Osteoblast (primary cell): Measurements from ENCODE around the gene ATAD3A. TPM values are rescaled to one million over a fixed set of nuclear protein-coding genes. Genes with fewer than 3 reads are reported as not detected.
A peak's percentile ranks its signal among the peaks of the same experiment; 100 is the strongest.

ENCODE experiments used
- DNase-seq: peaks from one replicate; pipeline ENCODE4 v3.0.0; 2011; ENCODE audit warnings: low spot score, mixed read lengths; ENCODE audit not compliant: insufficient read length; ENCODE audit errors: missing footprints
- H2AFZ ChIP-seq: 2 replicates; pipeline ENCODE4 v1.6.0; 2011; ENCODE audit warnings: mild to moderate bottlenecking, low read length
- H3K27ac ChIP-seq: 2 replicates; pipeline ENCODE4 v1.5.1; 2011; ENCODE audit warnings: mild to moderate bottlenecking, low read depth, low read length, moderate library complexity
- H3K27me3 ChIP-seq: 2 replicates; pipeline ENCODE4 v1.6.0; 2012; ENCODE audit warnings: mild to moderate bottlenecking, control low read depth, inconsistent platforms, low read length, moderate library complexity; ENCODE audit not compliant: insufficient read depth
- H3K36me3 ChIP-seq: 2 replicates; pipeline ENCODE4 v1.5.1; 2011; ENCODE audit warnings: mild to moderate bottlenecking, low read length, control low read depth, moderate library complexity; ENCODE audit not compliant: insufficient read depth
- H3K4me1 ChIP-seq: 2 replicates; pipeline ENCODE4 v1.5.1; 2011; ENCODE audit warnings: mild to moderate bottlenecking, low read length, control low read depth, moderate library complexity; ENCODE audit not compliant: insufficient read depth
- H3K4me2 ChIP-seq: 2 replicates; pipeline ENCODE4 v1.6.0; 2011; ENCODE audit warnings: mild to moderate bottlenecking, low read length; ENCODE audit not compliant: insufficient read depth
- H3K4me3 ChIP-seq: fragments of 200-600 bp; sonication (generic); 3 replicates; pipeline ENCODE4 v1.5.1; 2012; ENCODE audit warnings: mild to moderate bottlenecking, low read length, inconsistent platforms; ENCODE audit not compliant: insufficient read depth
- H3K79me2 ChIP-seq: 2 replicates; pipeline ENCODE4 v1.6.0; 2012; ENCODE audit warnings: mild to moderate bottlenecking, low read length, control low read depth, inconsistent platforms; ENCODE audit not compliant: insufficient read depth
- H3K9me3 ChIP-seq: 2 replicates; pipeline ENCODE4 v1.5.1; 2011; ENCODE audit warnings: low read depth, low read length, control low read depth
- H4K20me1 ChIP-seq: 2 replicates; pipeline ENCODE4 v1.6.0; 2012; ENCODE audit warnings: mild to moderate bottlenecking, low read length, control low read depth; ENCODE audit not compliant: insufficient read depth
- CTCF ChIP-seq: IDR thresholded peaks from 2 replicates; pipeline ENCODE4 v1.5.1; 2011; ENCODE audit warnings: mild to moderate bottlenecking, low read depth, low read length, moderate library complexity; ENCODE audit errors: extremely low read depth
- total RNA-seq: library from RNA; depleted of rRNA; stranded (reverse); fragments of >200 nt; gene quantifications from 2 replicates; pipeline ENCODE4 v1.2.3, GENCODE V29; 2012

Gene ATAD3A
- total RNA-seq, 1 donor = 19.9 TPM

GRCh38 chr1:1542766-1543705, 31.1 kb downstream of the ATAD3A start:
- peaks cover 19% of the 10 kb centered on the region for H3K36me3 ChIP-seq
- H3K27ac ChIP-seq = no peak overlapping the region
- H3K9me3 ChIP-seq = no peaks in the 10 kb centered on the region
- H3K27me3 ChIP-seq = no peaks in the 10 kb centered on the region
- TF ChIP-seq CTCF = no peak
- H3K4me3 ChIP-seq = no peak overlapping the region
- H2AFZ ChIP-seq = no peak overlapping the region
- peaks cover 5% of the 10 kb centered on the region for H4K20me1 ChIP-seq
- DNase-seq = peak; percentile 82
- no peak overlapping the region for H3K4me2 ChIP-seq
- H3K4me1 ChIP-seq = no peaks in the 10 kb centered on the region
- H3K79me2 ChIP-seq = peaks cover 12% of the 10 kb centered on the region

- H3K27ac ChIP-seq = no peak overlapping the region
- no peak for TF ChIP-seq CTCF
- no peaks in the 10 kb centered on the region for H3K9me3 ChIP-seq
- H2AFZ ChIP-seq = no peak overlapping the region
- H3K4me1 ChIP-seq = no peaks in the 10 kb centered on the region
- DNase-seq = peak; percentile 84
- no peaks in the 10 kb centered on the region for H3K27me3 ChIP-seq
- no peak overlapping the region for H3K4me3 ChIP-seq
- peaks cover 8% of the 10 kb centered on the region for H3K79me2 ChIP-seq
- peaks cover 18% of the 10 kb centered on the region for H3K36me3 ChIP-seq
- no peak overlapping the region for H3K4me2 ChIP-seq
- H4K20me1 ChIP-seq = peaks cover 1% of the 10 kb centered on the region
These were observed 31.7 kb downstream of the ATAD3A start for GRCh38 chr1:1543706-1544099.

GRCh38 chr1:1544544-1544943, 32.6 kb downstream of the ATAD3A start:
- no peak for DNase-seq
- Histone ChIP-seq H3K4me3 (no peak overlapping the region), H3K27ac (no peak overlapping the region), H3K4me2 (no peak overlapping the region), H3K4me1 (no peaks in the 10 kb centered on the region), H3K36me3 (peaks cover 15% of the 10 kb centered on the region), H3K27me3 (no peaks in the 10 kb centered on the region), H2AFZ (no peak overlapping the region), H3K9me3 (no peaks in the 10 kb centered on the region), H4K20me1 (no peaks in the 10 kb centered on the region), H3K79me2 (peaks cover 4% of the 10 kb centered on the region)
- TF ChIP-seq CTCF = no peak

- no peak for TF ChIP-seq CTCF
- H3K4me1 ChIP-seq = no peaks in the 10 kb centered on the region
- no peak overlapping the region for H3K4me3 ChIP-seq
- no peaks in the 10 kb centered on the region for H3K9me3 ChIP-seq
- peaks cover 10% of the 10 kb centered on the region for H3K79me2 ChIP-seq
- no peaks in the 10 kb centered on the region for H3K27me3 ChIP-seq
- peaks cover 7% of the 10 kb centered on the region for H4K20me1 ChIP-seq
- H3K4me2 ChIP-seq = no peak overlapping the region
- peak; percentile 85 for DNase-seq
- no peak overlapping the region for H3K27ac ChIP-seq
- H2AFZ ChIP-seq = no peak overlapping the region
- peaks cover 14% of the 10 kb centered on the region for H3K36me3 ChIP-seq
These were observed 34.2 kb downstream of the ATAD3A start for GRCh38 chr1:1545946-1546737.
